Dermis microvascular lymphatic vessel endothelial cell (primary cell): Measurements from ENCODE around the gene ZNF254. TPM values are rescaled to one million over a fixed set of nuclear protein-coding genes. Genes with fewer than 3 reads are reported as not detected.

Experiments
- total RNA-seq: library from RNA; depleted of rRNA; stranded (reverse); fragments of >200 nt; gene quantifications from 2 replicates; pipeline ENCODE4 v1.2.1, GENCODE V29; 2014

ZNF254 gene
- total RNA-seq, 1 donor from 2014 or later = 10.8 TPM

Other genes starting within 250 kb of the ZNF254 start
- gene ZNF726, start 172.3 kb upstream of the ZNF254 start, total RNA-seq = 3.5 and 4.6 TPM in 2 replicates